Uterus (tissue), 4 donors: ENCODE measurements around the gene ZNF396. TPM values are rescaled to one million over a fixed set of nuclear protein-coding genes. Genes with fewer than 3 reads are reported as not detected.
A peak's percentile ranks its signal among the peaks of the same experiment; 100 is the strongest.

Source experiments
- DNase-seq, 2 donors: peaks; one replicate each; pipeline ENCODE4 v3.0.0-alpha.2; 2019 to 2020
- H3K27ac ChIP-seq, 2 donors: fragments of 200-600 bp; sonication (generic); 1 replicate in 1 of 2; 2 replicates in 1 of 2; pipeline ENCODE4 v1.5.1; 2016 to 2018
- H3K27me3 ChIP-seq, 2 donors: fragments of 200-600 bp; sonication (generic); one replicate each; pipeline ENCODE4 v1.5.1; 2018 to 2019; ENCODE audit warnings: control low read depth in 1 of 2
- H3K36me3 ChIP-seq, 2 donors: fragments of 200-600 bp; sonication (generic); one replicate each; pipeline ENCODE4 v1.5.1; 2019; ENCODE audit warnings: control low read depth in 1 of 2
- H3K4me1 ChIP-seq, 2 donors: fragments of 200-600 bp; sonication (generic); one replicate each; pipeline ENCODE4 v1.5.1; 2018 to 2019; ENCODE audit warnings: control low read depth in 1 of 2
- H3K4me3 ChIP-seq, 2 donors: fragments of 200-600 bp; sonication (generic); 1 replicate in 1 of 2; 2 replicates in 1 of 2; pipeline ENCODE4 v1.5.1; 2018 to 2019; ENCODE audit warnings: mild to moderate bottlenecking in 1 of 2
- H3K9me3 ChIP-seq, 2 donors: fragments of 200-600 bp; sonication (generic); one replicate each; pipeline ENCODE4 v1.5.1; 2019; ENCODE audit warnings: control low read depth in 1 of 2
- CTCF ChIP-seq, 4 experiments: fragments of 200-600 bp in 2 of 4; fragments of 450-650 bp in 2 of 4; sonication (generic) in 2 of 4; IDR thresholded peaks; one replicate each; pipeline ENCODE4 v1.5.1; 2016 to 2019; ENCODE audit warnings: antibody characterized with exemption in 4 of 4, mild to moderate bottlenecking in 2 of 4, moderate library complexity in 1 of 4
- POLR2A ChIP-seq, 2 donors: fragments of 450-650 bp; IDR thresholded peaks; one replicate each; pipeline ENCODE4 v1.6.1; 2016; ENCODE audit warnings: antibody characterized with exemption in 2 of 2, mild to moderate bottlenecking in 1 of 2, moderate library complexity in 1 of 2
- intact Hi-C: fragments of 100-400 bp; cut with DNase I; formaldehyde crosslinking; loops from one replicate; pipeline ENCODE4 v1.15.1; 2023; ENCODE audit warnings: low total_unique reads
- total RNA-seq, 4 donors: library from RNA; depleted of rRNA in 3 of 4; stranded (reverse); fragments of >200 nt in 3 of 4; gene quantifications; one replicate each; pipeline versions ENCODE4 v1.1.0 to v1.2.4, GENCODE V29; 2014 to 2023
- donor health status: DM: yes; HTN: yes; CAD: no.

Gene ZNF396
- total RNA-seq, 4 donors from 2014 or later = 0.26 to 3.9 (median 1.0) TPM

GRCh38 chr18:35418610-35419009 lies 41.5 kb upstream of the ZNF396 start:
- no peak for TF ChIP-seq CTCF (IDR thresholded peaks at IDR 0.05)
- no peak for TF ChIP-seq POLR2A (IDR thresholded peaks at IDR 0.05)
- no peaks in the 10 kb centered on the region for H3K36me3 ChIP-seq
- no peak overlapping the region for H3K4me3 ChIP-seq
- H3K27me3 ChIP-seq = no peaks in the 10 kb centered on the region
- DNase-seq = no peak
- no peaks in the 10 kb centered on the region for H3K4me1 ChIP-seq
- intact Hi-C loops = no loop called here
- no peaks in the 10 kb centered on the region for H3K9me3 ChIP-seq
- H3K27ac ChIP-seq = no peak overlapping the region

GRCh38 chr18:35417223-35417622 lies 40.1 kb upstream of the ZNF396 start:
- no peak for DNase-seq
- no peak overlapping the region for H3K27ac ChIP-seq
- intact Hi-C loops = no loop called here

GRCh38 chr18:35415511-35416073 lies 38.5 kb upstream of the ZNF396 start:
- H3K4me1 ChIP-seq = no peaks in the 10 kb centered on the region
- intact Hi-C loops = no loop called here
- no peak for DNase-seq
- H3K27me3 ChIP-seq = no peaks in the 10 kb centered on the region
- H3K36me3 ChIP-seq = no peaks in the 10 kb centered on the region
- peak overlapping the region in 1 of 2 donors; percentile 5 for H3K27ac ChIP-seq
- no peak overlapping the region for H3K4me3 ChIP-seq
- TF ChIP-seq CTCF (IDR thresholded peaks at IDR 0.05) (no peak), POLR2A (IDR thresholded peaks at IDR 0.05) (no peak)
- no peaks in the 10 kb centered on the region for H3K9me3 ChIP-seq

More at GRCh38 chr18:35417223-35417622, 40.1 kb upstream of the ZNF396 start:
- Histone ChIP-seq H3K9me3 (no peaks in the 10 kb centered on the region), H3K4me1 (no peaks in the 10 kb centered on the region), H3K36me3 (no peaks in the 10 kb centered on the region), H3K27me3 (no peaks in the 10 kb centered on the region), H3K4me3 (no peak overlapping the region)
- TF ChIP-seq POLR2A (IDR thresholded peaks at IDR 0.05) (no peak), CTCF (IDR thresholded peaks at IDR 0.05) (no peak)

- Histone ChIP-seq H3K9me3 (no peaks in the 10 kb centered on the region), H3K27ac (no peak overlapping the region), H3K27me3 (no peaks in the 10 kb centered on the region), H3K36me3 (no peaks in the 10 kb centered on the region), H3K4me3 (no peak overlapping the region), H3K4me1 (no peaks in the 10 kb centered on the region)
- DNase-seq = no peak
- intact Hi-C loops = no loop called here
- TF ChIP-seq CTCF (IDR thresholded peaks at IDR 0.05) (no peak), POLR2A (IDR thresholded peaks at IDR 0.05) (no peak)
These were observed 36.0 kb upstream of the ZNF396 start for GRCh38 chr18:35413163-35413511.

- Histone ChIP-seq H3K4me1 (no peaks in the 10 kb centered on the region), H3K27me3 (no peaks in the 10 kb centered on the region), H3K4me3 (no peak overlapping the region), H3K9me3 (no peaks in the 10 kb centered on the region), H3K27ac (no peak overlapping the region), H3K36me3 (no peaks in the 10 kb centered on the region)
- no peak for TF ChIP-seq POLR2A (IDR thresholded peaks at IDR 0.05)
- TF ChIP-seq CTCF (IDR thresholded peaks at IDR 0.05) = no peak
- no peak for DNase-seq
- intact Hi-C loops = no loop called here
These were observed 34.7 kb upstream of the ZNF396 start for GRCh38 chr18:35411625-35412351.
